Upper lobe of left lung (tissue), 4 donors: ENCODE results near the gene MAGI2.

Experiments used
- CTCF ChIP-seq, 6 experiments: fragments of 450-650 bp in 4 of 6; fragments of 200-600 bp in 2 of 6; sonication (generic) in 2 of 6; IDR thresholded peaks; one replicate each; pipeline ENCODE4 v1.5.1; 2016 to 2019; ENCODE audit warnings: antibody characterized with exemption in 6 of 6
- EP300 ChIP-seq, 4 donors: sonication (generic); formaldehyde crosslinking; IDR thresholded peaks; one replicate each; pipeline ENCODE4 v1.5.1; 2017; ENCODE audit warnings: antibody characterized with exemption in 4 of 4, control low read depth in 2 of 4
- POLR2A ChIP-seq, 4 donors: fragments of 450-650 bp; IDR thresholded peaks; one replicate each; pipeline ENCODE4 v1.5.1; 2016 to 2017; ENCODE audit warnings: antibody characterized with exemption in 4 of 4, mild to moderate bottlenecking in 2 of 4
- POLR2AphosphoS5 ChIP-seq, 2 donors: sonication (generic); formaldehyde crosslinking; IDR thresholded peaks; one replicate each; pipeline ENCODE4 v1.5.1; 2017; ENCODE audit warnings: antibody characterized with exemption in 2 of 2

GRCh38 chr7:79452495-79453265 is 787 bp downstream of the MAGI2 start:
- TF ChIP-seq POLR2A (IDR thresholded peaks at IDR 0.05) (no peak), EP300 (IDR thresholded peaks at IDR 0.05) (no peak), CTCF (IDR thresholded peaks at IDR 0.05) (no peak), POLR2AphosphoS5 (IDR thresholded peaks at IDR 0.05) (no peak)
